ENCODE data around the gene MAPT.
A peak's percentile ranks its signal among the peaks of the same experiment; 100 is the strongest.

MAPT gene

DNA sequence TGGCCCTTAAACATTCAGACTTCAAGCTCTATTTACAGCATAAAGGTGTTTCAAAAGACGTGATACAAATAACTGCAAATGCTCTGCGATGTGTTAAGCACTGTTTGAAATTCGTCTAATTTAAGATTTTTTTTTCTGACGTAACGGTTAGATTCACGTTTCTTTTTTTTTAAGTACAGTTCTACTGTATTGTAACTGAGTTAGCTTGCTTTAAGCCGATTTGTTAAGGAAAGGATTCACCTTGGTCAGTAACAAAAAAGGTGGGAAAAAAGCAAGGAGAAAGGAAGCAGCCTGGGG lies 681 bp upstream of the MAPT start:
- CTCF ChIA-PET = interaction anchor here (0.5 to 1.8 kb wide), 8 partner anchors 44 to 1049 kb away, joined by 3 to 6 read pairs (median 4); no protein-coding TSS in a partner anchor
- DNase-seq (ENCODE audit: low spot score) = no peak
- TF ChIP-seq, protein P1, sequence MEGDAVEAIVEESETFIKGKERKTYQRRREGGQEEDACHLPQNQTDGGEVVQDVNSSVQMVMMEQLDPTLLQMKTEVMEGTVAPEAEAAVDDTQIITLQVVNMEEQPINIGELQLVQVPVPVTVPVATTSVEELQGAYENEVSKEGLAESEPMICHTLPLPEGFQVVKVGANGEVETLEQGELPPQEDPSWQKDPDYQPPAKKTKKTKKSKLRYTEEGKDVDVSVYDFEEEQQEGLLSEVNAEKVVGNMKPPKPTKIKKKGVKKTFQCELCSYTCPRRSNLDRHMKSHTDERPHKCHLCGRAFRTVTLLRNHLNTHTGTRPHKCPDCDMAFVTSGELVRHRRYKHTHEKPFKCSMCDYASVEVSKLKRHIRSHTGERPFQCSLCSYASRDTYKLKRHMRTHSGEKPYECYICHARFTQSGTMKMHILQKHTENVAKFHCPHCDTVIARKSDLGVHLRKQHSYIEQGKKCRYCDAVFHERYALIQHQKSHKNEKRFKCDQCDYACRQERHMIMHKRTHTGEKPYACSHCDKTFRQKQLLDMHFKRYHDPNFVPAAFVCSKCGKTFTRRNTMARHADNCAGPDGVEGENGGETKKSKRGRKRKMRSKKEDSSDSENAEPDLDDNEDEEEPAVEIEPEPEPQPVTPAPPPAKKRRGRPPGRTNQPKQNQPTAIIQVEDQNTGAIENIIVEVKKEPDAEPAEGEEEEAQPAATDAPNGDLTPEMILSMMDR (conservative IDR thresholded peaks at IDR 0.05; ENCODE audit: low read depth) = no peak
- peak overlapping the region; percentile 39 for H3K27ac ChIP-seq
- POLR2A ChIA-PET (ENCODE audit: low non-redundant PET) = no interaction called here

DNA sequence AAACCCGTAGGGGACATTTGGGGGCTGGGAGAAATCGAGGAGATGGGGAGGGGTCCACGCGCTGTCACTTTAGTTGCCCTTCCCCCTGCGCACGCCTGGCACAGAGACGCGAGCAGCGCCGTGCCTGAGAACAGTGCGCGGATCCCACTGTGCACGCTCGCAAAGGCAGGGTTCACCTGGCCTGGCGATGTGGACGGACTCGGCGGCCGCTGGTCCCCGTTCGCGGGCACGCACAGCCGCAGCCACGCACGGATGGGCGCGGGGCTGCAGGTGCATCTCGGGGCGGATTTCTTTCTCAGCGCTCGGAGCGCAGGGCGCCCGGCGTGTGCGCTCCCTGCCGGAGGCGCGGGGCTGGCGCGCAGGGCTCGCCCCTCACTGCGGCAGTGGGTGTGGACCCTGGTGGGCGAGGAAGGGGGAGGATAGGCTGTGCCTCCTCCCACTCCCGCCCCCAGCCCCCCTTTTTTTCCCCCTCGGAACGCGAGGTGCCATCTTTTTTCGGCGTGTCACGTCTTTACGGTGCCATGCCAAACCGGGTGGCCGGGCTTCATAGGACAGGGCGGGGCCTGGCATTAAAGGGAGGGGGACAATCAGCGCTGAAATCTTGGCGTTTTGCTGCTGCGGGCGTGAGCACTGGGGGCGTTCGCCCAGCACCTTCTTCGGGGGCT lies 1.1 kb downstream of the MAPT start:
- TF ChIP-seq, protein P1 (conservative IDR thresholded peaks at IDR 0.05; ENCODE audit: low read depth) = no peak
- POLR2A ChIA-PET (ENCODE audit: low non-redundant PET) = no interaction called here
- DNase-seq (ENCODE audit: low spot score) = no peak
- CTCF ChIA-PET = interaction anchor here (0.6 kb wide), 1 partner anchor 139 kb away, joined by 3 read pairs; no protein-coding TSS in a partner anchor
- H3K27ac ChIP-seq = no peak overlapping the region

DNA sequence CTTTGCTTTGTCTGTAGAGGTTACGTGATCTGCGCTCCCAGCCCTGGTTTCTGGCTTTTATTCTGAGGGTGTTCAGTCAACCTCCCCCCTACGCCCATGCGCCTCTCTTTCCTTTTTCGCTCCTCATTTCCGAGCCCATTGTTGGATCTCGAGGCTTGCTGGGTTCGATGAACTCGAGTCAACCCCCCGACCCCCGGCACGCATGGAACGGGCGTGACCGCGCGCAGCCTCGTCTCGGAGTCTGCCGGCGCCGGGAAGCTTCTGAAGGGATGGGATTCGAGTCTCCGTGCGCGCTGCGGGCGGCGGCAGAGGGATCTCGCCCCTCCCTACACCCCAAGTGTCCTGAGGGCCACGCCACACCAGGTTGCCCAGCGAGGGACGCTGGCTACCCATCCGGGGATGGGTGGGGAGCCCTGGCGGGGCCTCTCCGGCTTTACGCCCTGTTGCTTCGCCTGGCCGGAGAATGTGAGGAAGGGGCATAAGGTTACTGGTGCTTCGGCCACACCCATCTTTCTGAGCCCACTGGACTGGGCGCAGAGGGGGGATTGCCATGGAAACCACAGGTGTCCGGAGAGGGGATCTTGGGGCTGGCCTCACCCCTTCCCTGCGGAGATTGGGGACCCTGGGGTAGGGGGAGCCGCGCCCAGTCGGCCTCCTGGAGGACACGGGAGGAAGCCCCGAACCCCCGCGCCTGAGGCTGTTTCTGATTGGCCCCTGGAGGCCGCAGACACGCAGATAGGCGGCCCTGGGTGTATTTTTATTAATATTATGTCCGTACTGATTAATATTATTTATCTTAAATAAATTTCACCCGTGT lies 1.8 kb downstream of the MAPT start:
- H3K27ac ChIP-seq = no peak overlapping the region
- TF ChIP-seq, protein P1 (conservative IDR thresholded peaks at IDR 0.05; ENCODE audit: low read depth) = no peak
- ChIA-PET POLR2A (ENCODE audit: low non-redundant PET) (no interaction called here), CTCF (interaction anchor here (0.6 kb wide), 1 partner anchor 989 kb away, joined by 3 read pairs; no protein-coding TSS in a partner anchor)
- no peak for DNase-seq (ENCODE audit: low spot score)

DNA sequence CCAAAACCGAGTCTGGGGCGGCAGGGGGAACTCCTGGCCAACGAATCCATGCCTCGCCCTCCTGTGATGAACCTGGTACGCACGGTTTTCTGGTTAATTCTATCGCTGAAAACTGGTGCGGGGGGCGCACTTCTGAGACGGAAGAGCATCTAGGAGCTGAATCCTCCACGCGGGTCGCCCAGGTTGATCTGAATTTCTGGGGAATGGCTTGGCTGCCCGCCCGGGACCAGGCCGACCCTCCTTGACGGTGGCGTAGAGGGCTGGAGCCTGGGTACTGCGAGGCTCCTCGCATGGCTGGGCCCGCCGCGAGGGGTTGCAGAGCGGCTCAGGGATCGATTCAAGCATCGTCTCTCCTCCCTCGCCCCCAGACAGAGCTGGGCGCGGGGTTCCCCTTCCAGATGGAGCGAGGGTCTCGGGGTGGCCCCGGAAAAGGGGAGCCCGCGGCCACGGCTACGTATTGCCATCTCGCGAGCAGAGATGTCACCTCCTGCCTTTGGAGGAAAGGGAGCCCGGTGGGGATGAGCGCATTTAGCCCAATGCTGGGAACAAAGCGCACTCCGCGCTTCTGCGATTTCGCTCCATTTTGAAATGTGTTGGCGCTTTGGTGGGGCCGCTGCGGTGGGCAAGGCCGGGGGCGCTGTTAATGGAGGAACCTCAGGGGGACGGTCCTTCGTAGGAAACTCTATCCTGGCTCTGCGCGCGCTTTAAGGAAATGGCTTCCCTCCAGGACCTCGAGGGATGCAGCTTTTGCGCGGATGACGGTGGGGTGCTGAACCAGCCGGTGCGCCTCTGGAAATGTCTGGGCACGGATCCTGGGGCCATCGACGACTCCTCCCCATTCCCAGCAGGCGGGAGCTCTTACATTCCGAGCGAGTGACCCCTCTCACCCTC lies 2.7 kb downstream of the MAPT start:
- CTCF ChIA-PET = no interaction called here
- no peak for DNase-seq (ENCODE audit: low spot score)
- POLR2A ChIA-PET (ENCODE audit: low non-redundant PET) = no interaction called here
- no peak overlapping the region for H3K27ac ChIP-seq
- TF ChIP-seq, protein P1 (conservative IDR thresholded peaks at IDR 0.05; ENCODE audit: low read depth) = no peak

DNA sequence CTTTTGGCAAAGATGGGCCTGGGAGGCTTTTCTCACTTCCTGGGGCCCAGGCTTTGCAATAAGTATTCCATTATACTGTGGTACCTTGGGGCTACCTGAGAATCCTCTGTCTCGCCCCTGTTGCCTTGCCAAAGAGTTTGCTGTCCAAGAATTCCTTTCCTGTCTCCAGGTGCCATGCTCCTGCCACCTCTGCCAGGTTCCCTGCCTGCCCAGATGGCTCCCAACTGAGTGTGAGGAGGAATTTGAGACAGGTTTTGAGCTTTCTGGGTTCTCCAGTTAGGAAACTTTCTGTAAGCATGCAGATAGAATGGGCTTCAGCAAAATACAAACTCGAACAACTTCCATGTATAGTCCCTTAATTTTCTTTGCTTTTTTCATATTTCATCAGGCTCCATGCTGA lies 5.8 kb downstream of the MAPT start:
- CTCF ChIA-PET = no interaction called here
- no peak for DNase-seq (ENCODE audit: low spot score)
- POLR2A ChIA-PET (ENCODE audit: low non-redundant PET) = no interaction called here
- no peak overlapping the region for H3K27ac ChIP-seq
- TF ChIP-seq, protein P1 (conservative IDR thresholded peaks at IDR 0.05; ENCODE audit: low read depth) = no peak

DNA sequence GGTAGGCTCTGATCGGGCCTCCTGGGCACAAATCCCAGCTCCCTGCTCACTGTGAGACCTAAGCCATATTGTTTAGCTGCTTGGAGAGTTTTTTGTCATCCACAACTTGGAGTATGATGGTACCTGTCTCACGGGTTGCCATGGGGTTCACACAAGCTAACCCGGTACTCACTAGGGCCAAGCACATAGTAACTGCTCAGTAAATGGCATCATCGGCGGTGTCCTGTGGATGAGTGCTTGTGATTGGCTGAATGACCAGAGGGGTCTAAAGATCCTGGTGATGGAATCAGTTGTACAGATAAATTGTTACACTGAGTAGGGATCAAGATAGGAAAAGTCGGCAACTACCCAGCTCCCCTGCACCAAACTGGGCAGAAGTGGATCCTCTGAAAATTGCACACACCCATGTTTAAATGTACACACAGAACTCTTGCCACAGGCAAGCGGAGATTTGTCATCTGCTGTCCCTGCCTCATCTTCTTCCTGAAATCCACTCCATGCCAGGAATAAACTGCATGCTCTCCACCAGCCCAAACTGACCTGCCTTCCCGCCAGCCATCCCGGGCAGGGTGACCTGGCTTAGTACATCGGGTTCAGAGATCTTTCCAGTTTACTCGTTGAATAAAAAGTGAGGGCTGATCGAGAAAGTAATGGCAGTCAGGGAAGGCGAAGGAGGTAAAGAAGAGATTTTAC lies 6.5 kb downstream of the MAPT start:
- no peak overlapping the region for H3K27ac ChIP-seq
- TF ChIP-seq, protein P1 (conservative IDR thresholded peaks at IDR 0.05; ENCODE audit: low read depth) = no peak
- POLR2A ChIA-PET (ENCODE audit: low non-redundant PET) = no interaction called here
- CTCF ChIA-PET = no interaction called here
- DNase-seq (ENCODE audit: low spot score) = no peak
